ENCODE results near the gene ATP2B2.

ATP2B2 gene

GRCh38 chr3:10353661-10354360 is 151.6 kb downstream of the ATP2B2 start:
- no peak overlapping the region for H3K4me3 ChIP-seq (ENCODE audit: low read length)
- TF ChIP-seq ZNF274 (IDR thresholded peaks at IDR 0.05; ENCODE audit: low read depth, low read length): no peak

GRCh38 chr3:10353160-10353559 is 152.2 kb downstream of the ATP2B2 start:
- H3K4me3 ChIP-seq (ENCODE audit: low read length): no peak overlapping the region
- no peak for TF ChIP-seq ZNF274 (IDR thresholded peaks at IDR 0.05; ENCODE audit: low read depth, low read length)

- no peak overlapping the region for H3K4me3 ChIP-seq (ENCODE audit: low read length)
- no peak for TF ChIP-seq ZNF274 (IDR thresholded peaks at IDR 0.05; ENCODE audit: low read depth, low read length)
Observed at GRCh38 chr3:10352146-10352911, 153.1 kb downstream of the ATP2B2 start.

GRCh38 chr3:10351013-10351735 is 154.2 kb downstream of the ATP2B2 start:
- no peak overlapping the region for H3K4me3 ChIP-seq (ENCODE audit: low read length)
- TF ChIP-seq ZNF274 (IDR thresholded peaks at IDR 0.05; ENCODE audit: low read depth, low read length): no peak

GRCh38 chr3:10350324-10350985 is 154.9 kb downstream of the ATP2B2 start:
- H3K4me3 ChIP-seq (ENCODE audit: low read length): no peak overlapping the region
- no peak for TF ChIP-seq ZNF274 (IDR thresholded peaks at IDR 0.05; ENCODE audit: low read depth, low read length)

GRCh38 chr3:10349801-10350200 is 155.6 kb downstream of the ATP2B2 start:
- H3K4me3 ChIP-seq (ENCODE audit: low read length): no peak overlapping the region
- TF ChIP-seq ZNF274 (IDR thresholded peaks at IDR 0.05; ENCODE audit: low read depth, low read length): no peak

- TF ChIP-seq ZNF274 (IDR thresholded peaks at IDR 0.05; ENCODE audit: low read depth, low read length): no peak
Observed at GRCh38 chr3:10348404-10348721, 157.0 kb downstream of the ATP2B2 start.

GRCh38 chr3:10347648-10348403 is 157.6 kb downstream of the ATP2B2 start:
- TF ChIP-seq ZNF274 (IDR thresholded peaks at IDR 0.05; ENCODE audit: low read depth, low read length): no peak
- no peak overlapping the region for H3K4me3 ChIP-seq (ENCODE audit: low read length)

More at GRCh38 chr3:10348404-10348721, 157.0 kb downstream of the ATP2B2 start:
- H3K4me3 ChIP-seq (ENCODE audit: low read length): no peak overlapping the region

GRCh38 chr3:10345911-10346310 is 159.5 kb downstream of the ATP2B2 start:
- TF ChIP-seq ZNF274 (IDR thresholded peaks at IDR 0.05; ENCODE audit: low read depth, low read length): no peak
- no peak overlapping the region for H3K4me3 ChIP-seq (ENCODE audit: low read length)

- TF ChIP-seq ZNF274 (IDR thresholded peaks at IDR 0.05; ENCODE audit: low read depth, low read length): no peak
- H3K4me3 ChIP-seq (ENCODE audit: low read length): no peak overlapping the region
Observed at GRCh38 chr3:10344944-10345575, 160.3 kb downstream of the ATP2B2 start.

GRCh38 chr3:10344147-10344943 is 161.0 kb downstream of the ATP2B2 start:
- H3K4me3 ChIP-seq (ENCODE audit: low read length): no peak overlapping the region
- TF ChIP-seq ZNF274 (IDR thresholded peaks at IDR 0.05; ENCODE audit: low read depth, low read length): no peak

GRCh38 chr3:10343526-10343925 is 161.9 kb downstream of the ATP2B2 start:
- no peak for TF ChIP-seq ZNF274 (IDR thresholded peaks at IDR 0.05; ENCODE audit: low read depth, low read length)
- no peak overlapping the region for H3K4me3 ChIP-seq (ENCODE audit: low read length)
